Left renal cortex interstitium (tissue), 4 donors: ENCODE results near the gene BAD. TPM values are rescaled to one million over a fixed set of nuclear protein-coding genes. Genes with fewer than 3 reads are reported as not detected.

Experiments
- DNase-seq, 4 donors: peaks; one replicate each; pipeline ENCODE4 v3.0.0-alpha.2; 2013; ENCODE audit warnings: low read depth in 4 of 4, low spot score in 2 of 4, missing footprints in 1 of 4
- polyA plus RNA-seq, 4 donors: library from polyadenylated mRNA; unstranded; fragments of 120-200 nt; gene quantifications; one replicate each; pipeline ENCODE4 v1.2.1, GENCODE V29; 2013; ENCODE audit not compliant: insufficient read length in 4 of 4

BAD gene
- polyA plus RNA-seq, 4 donors, result 44.2 to 72.0 (median 57.1) TPM

DNA sequence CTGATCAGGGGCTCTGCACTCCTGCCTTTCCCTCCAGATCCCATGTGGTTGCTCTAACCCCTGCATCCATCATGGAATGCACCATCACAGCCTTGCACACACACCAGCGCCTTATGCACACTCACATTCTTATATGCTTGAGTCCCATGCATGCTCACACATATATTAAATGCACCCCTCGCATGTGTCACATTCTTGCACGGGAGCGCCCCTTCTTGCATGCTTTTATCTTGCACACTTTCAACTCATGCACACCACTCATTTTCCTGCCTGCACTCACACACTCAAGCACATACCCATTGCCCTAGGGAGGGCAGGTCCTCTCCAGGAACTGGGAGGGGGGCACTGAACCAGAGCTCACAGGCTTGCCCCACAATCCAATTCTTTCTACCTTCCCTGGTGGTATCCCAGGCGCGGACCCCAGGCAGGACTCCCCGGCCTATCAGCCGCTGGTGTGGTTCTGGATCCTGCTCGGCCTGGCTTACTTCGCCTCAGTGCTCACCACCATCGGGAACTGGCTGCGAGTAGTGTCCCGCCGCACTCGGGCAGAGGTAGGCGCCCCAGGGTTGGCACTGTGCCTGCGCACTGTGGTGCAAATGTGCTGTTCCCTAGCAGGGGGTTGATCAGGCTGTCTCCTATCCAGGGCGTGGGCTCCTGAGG, 13.4 kb upstream of the BAD start:
- no peak for DNase-seq

DNA sequence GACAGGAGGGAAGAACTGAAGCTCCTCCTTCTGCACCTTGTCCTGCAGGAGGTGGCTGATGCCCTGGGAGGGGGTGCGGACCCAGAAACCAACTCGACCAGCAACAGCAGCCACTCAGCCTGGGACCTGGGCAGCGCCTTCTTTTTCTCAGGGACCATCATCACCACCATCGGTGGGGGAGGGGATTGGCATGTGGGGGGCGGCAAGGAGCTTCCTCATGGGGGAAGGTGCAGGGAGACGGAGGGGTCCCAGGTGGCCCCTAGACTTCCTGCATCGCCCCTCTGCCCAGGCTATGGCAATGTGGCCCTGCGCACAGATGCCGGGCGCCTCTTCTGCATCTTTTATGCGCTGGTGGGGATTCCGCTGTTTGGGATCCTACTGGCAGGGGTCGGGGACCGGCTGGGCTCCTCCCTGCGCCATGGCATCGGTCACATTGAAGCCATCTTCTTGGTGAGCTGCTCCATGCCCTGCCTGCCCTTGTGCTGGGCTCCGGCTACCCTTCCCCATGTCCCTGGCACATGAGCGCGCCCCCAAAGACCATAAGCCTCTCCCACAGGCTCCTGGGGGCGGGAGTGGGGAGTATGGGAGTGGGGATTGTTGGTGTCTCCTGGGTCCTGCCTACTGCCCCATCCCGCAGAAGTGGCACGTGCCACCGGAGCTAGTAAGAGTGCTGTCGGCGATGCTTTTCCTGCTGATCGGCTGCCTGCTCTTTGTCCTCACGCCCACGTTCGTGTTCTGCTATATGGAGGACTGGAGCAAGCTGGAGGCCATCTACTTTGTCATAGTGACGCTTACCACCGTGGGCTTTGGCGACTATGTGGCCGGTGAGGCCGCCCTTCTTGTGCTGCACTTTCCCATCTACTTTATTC, 12.6 kb upstream of the BAD start:
- no peak for DNase-seq

DNA sequence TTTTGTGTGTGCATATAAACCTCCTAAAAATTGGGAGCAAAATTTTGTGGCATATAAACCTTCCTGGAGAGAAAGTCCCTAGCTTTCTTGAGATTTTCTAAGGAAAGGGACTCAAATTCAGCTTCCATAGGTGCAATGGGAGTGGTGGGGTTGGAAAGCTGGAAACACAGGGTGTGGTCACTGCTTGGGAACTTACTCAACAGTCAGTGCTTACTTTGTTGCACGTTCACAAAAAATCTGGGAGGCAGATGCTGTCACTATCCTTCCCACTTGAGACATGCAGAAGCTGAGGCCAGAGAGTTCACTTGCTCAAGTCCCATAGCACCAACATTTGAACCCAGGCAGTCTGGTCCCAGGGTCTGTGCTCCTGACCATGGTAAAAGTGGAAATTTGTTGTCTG, 11.8 kb upstream of the BAD start:
- DNase-seq, result no peak

DNA sequence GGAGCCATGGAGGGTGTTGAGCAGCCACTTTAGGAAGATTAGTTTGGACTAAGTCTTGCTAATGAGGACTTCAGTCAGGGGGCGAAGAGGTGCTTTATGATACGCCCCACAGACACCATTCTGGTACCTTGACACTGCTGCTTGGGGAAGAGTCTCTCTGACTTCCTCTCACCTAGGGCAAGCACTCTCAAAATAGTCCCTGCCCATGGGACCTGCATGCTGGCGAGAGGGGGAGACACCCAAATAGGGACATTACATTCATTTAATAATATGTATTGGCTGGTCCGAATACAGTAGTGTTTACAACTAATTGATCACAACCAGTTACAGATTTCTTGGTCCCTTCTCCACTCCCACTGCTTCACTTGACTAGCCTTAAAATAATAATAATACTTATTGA, 11.3 kb upstream of the BAD start:
- no peak for DNase-seq

DNA sequence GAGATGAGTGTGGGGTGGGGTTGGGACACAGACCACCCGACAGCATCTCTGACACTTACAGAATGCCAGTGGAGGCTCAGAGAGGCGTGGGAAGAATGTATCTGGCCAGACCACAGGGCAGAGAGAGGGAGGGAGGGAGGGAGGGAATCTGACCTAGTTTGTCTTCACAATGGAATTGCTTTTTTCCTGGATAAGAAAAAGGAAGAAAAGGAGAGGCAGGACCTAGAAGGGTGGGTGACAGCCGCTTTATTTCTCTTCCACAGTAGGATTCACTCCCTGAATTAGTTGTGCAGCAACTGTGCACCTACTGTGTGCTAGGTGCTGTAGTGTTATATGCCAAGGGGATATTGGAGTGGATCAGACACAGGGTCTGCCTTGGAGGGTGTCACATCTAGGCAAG, 10.3 kb upstream of the BAD start:
- DNase-seq, result no peak

DNA sequence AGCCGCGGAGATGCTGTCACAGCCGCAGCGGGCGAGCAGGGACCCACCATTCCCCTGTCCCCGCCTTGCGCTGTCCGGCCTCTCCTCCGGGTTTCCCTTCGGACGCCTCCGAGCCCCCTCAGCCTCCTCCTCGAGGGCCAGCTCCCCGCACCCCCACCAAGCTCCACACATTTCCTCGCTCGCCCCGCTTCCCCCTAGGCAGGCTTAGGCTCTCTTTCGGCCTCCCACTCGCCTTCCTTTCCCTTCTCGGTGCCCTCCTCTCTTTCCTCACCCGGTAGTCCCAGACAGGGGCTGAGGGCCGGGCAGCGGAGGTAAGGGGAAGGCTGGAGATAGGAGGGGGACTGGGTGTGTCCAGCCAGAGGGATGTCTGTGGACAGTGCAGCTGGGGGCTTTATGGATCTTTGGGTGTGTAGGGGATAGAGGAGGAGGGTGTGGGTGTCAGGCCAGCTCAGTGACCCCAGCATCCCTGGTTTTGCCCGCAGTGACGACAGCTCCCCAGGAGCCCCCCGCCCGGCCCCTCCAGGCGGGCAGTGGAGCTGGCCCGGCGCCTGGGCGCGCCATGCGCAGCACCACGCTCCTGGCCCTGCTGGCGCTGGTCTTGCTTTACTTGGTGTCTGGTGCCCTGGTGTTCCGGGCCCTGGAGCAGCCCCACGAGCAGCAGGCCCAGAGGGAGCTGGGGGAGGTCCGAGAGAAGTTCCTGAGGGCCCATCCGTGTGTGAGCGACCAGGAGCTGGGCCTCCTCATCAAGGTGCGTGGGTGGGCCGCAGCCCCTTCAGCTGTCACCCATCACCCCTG, 8.2 kb upstream of the BAD start:
- no peak for DNase-seq

DNA sequence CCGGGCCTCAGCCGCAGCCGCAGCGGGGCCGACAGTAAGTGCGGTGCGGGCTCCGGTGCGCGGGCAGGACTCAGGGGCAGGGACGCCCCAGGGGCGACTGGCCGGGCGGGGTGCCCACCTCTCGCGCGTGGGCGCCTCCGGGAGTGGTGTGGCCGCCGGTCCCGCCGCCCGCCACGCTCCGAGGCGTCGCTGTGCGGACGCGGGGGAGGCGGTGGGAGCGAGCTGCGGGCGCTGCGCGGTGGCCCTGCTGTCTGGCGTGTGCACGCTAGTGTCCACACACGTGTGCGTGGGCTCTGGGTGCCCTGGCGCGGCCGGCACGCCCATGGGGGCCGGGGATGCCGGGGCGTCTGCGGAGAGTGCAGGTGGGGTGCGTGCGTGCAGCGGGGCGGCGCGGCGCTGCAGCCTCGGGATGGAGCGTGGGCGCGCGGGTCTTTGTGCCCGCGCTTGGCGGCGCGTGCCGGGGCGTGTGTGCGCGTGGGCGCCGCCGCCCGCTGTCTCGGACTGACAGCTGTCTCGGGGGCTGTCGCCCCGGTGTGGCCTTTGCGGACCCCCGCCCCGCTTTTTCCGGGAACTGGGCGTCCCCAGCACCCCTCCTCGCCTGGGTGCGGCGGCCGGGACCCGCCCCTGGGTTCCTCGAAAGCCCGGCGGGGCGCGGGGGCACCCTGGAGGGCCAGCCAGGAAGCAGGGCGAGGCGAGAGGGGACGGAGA, 7.4 kb upstream of the BAD start:
- DNase-seq, result no peak

DNA sequence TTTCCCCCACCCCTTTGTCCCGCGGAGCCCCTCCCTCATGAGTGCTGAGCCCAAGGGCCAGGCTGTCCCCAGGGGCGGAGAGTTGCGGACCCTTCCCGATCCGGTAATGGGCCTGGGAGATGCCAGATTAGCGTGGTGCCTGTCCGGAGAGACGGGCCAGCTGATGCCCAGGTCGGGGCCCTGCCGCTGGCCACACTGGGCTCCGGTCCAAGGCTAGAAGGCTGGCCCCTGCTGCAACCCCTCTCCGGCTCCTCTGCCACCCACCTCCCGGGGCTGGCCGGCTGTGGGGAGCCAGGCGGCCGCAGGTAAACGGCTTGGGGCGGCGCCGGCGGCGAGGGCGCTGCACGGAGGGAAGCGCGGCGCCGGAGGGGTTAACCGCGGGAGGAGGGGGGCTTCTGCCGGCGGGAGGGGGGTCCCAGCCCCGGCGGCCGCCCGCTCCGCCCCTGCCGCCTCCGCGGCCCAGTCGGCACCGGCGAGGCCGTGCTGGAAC, 6.8 kb upstream of the BAD start, which contains the start of gene KCNK4:
KCNK4 (plus strand) TSS at position 41 of the 490 bp plus-strand sequence. CDS start 1,717 bp downstream, outside the sequence.
- DNase-seq, result no peak

DNA sequence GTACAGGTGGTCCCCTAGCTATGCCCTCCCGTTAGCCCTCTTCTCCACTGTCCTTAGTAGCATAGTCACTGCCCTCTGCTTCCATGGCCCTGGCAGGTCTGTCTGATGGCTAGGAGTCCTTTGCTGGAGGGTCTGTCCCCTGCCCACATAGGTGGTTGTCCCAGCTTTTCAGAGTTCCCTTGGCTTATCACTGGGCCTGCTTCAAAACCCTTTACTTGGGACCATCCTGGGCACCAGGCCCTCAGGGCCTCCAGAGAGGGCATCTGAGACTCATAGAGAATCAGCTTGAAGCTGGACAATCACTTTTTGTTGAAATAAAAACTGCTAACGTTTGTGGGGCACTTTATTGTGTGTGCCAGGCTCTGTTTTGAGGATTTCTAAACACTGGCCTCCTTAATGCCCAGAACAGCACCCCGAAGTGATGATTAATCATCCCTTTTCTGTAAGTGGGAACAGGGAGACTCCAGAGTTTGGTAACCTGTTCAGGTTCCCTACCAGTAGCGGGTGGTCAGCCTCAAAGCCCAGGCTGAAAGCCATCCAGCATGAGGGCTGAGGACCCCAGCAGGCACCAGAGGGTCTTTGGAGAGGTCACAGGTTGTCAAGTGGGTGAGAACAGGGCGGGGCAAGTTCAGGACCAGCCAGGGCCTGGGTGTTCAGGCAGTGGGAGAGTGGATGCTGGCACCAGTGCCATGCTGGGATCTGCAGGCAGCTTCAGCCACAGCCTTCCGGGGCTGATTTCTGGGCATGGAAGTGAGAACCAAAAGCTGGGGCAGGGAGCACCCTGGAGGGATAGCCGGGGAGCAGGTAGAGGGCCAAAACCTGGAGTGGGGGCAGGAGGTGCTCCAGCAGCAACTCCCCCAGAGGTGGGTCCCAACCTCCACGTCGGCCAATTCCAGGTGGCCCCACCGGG, 6.1 kb upstream of the BAD start:
- no peak for DNase-seq

DNA sequence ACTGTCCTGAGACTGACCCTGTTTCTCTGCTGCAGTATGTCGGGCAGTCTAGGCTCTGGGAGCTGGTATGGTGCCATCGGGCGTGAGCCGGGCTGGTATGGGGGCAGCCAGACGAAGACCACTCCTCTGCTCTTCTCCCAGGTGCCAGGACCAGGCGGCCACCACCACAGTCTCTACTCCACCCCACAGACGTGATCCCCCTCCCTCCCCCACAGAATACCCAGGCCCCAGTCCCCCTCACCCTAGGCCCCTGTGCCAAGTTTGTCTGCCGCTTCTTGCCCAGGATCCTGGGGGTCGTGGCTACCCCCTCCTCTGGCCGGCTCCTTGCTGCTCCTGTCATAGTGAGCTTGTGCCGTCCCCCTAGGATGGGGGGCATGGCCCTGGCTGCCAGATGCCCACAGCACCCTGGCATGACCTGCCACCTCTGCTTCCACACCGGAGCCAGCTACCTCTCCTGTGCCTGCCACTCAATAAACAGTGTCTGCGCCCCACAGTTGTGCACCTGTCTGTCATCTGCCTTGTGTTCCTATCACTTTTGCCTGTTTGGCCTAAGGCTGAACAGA, 4.6 kb upstream of the BAD start:
- DNase-seq, result no peak

DNA sequence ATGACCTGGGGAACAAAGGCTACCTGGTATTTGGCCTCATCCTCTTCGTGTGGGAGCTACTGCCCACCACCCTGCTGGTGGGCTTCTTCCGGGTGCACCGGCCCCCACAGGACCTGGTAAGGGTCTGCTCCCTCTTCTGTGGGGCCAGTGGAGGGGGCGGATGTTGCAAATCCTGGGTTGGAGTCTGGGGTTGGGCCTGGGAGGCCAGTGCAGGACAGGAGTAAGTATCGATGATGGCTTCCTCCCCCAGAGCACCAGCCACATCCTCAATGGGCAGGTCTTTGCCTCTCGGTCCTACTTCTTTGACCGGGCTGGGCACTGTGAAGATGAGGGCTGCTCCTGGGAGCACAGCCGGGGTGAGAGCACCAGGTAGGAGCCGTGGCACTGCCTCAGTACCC, 3.9 kb upstream of the BAD start:
- DNase-seq, result no peak

DNA sequence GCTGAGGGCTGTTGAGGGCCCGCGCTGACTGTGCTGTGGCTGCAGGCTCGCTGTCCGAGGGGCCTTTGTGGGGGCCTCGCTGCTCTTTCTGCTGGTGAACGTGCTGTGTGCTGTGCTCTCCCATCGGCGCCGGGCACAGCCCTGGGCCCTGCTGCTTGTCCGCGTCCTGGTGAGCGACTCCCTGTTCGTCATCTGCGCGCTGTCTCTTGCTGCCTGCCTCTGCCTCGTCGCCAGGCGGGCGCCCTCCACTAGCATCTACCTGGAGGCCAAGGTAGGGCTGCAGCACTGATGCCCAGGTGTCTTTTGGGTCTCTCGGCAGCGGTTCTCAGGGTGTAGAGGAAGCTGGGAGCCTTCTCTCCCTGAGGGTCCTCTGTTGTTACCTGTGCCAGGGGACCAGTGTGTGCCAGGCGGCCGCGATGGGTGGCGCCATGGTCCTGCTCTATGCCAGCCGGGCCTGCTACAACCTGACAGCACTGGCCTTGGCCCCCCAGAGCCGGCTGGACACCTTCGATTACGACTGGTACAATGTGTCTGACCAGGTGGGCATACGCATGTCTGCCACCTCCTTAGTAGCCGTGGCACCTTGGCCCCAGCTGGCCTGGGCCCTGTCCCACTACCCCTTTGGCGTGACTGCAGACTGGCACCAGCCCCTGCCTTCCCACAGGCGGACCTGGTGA, 3.3 kb upstream of the BAD start:
- no peak for DNase-seq

DNA sequence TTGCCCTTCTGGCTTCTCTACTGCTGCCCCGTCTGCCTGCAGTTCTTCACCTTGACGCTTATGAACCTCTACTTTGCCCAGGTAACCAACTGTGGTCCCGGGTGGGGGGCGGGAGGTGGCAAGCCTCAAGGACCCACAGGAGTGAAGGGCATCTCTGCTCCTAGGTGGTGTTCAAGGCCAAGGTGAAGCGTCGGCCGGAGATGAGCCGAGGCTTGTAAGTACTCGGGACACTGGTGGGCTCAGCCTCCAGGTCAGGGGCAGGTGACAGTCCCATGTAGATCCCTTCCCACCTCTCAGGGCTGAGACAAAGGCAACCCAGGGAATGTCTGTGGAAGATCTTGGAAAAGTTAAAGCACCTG, 2.3 kb upstream of the BAD start:
- no peak for DNase-seq

DNA sequence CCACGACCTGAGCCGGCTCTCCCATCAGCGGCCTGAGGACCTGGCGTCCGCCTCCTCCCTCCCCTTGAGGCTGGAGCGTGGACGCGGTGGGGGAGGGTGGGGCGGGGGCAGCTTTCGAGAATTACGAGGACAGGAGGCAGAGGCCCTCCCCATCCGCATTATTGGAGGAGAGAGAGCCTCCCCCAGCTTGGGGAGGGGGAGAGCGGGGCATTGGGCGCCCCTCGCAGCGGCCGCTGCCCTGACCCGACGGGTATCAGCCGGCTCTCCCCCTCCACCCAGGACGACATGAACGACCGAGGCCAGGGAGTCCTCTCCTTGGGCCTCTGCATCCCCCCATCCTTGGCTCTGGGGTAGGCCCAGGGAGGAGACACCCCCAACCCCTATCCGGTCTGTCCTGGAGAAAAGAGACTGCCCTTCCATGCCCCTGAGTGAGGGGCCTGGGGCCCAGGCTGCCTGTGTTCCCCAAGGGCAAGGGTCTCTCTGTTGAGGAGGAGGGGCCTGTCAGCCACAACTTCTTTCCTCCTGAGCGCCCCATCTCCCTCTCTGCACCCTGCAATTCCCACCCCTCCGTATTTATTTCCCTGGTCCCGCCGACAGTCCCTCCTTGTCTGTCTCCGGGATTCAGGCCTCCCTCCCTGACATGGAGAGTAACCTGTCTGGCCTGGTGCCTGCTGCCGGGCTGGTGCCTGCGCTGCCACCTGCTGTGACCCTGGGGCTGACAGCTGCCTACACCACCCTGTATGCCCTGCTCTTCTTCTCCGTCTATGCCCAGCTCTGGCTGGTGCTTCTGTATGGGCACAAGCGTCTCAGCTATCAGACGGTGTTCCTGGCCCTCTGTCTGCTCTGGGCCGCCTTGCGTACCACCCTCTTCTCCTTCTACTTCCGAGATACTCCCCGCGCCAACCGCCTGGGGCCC, 1.7 kb upstream of the BAD start:
- no peak for DNase-seq

DNA sequence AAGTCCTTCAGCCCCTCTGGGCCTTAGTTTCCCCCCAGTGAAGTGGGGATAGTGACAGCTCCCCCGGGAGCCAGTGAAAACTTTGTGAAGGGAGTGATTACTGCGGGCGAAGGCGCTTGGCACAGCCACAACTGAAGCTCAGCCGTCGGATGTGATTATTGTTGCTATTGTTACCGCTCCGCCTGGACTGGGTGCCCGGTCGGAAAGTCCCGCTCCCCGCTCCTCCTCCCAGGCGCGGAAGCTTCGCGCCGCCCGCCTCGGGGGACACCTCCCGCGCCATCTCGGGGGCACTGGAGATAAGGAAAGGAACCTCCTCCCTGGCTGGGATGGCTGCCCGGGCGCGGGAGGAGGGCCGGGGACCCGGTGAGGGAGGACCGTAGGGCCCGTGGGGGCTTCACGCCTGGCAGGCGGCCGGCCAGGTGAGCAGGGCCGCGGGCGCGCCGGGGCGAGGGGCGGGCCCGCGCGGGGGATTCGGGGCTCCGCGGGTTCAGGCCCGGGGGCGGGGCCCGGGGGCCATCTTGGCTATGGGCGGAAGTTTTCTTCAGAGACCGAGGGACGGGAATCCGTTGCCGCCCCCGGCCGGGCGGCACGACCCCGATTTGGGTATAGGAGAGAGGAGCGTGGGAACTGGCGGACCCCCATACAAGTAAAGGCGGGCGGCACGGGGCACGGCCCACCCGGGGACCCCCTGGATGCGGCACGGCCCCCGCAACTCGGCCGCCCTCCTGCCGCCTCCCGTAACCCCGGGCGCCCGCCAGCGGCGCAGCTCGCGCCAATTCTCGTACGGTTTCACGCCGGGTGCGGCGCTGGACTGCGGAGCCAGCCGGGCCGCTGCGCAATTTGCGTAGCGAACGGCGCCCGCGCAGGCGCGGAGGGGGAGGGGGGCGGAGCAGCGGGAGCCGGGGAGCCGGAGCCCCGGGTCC, 758 bp upstream of the BAD start, which contains the start of gene GPR137:
GPR137 (plus strand) TSS at position 887 of the 923 bp plus-strand sequence. CDS start 677 bp downstream, outside the sequence.
- peak in 2 of 4 donors; percentile 73 to 79 for DNase-seq

DNA sequence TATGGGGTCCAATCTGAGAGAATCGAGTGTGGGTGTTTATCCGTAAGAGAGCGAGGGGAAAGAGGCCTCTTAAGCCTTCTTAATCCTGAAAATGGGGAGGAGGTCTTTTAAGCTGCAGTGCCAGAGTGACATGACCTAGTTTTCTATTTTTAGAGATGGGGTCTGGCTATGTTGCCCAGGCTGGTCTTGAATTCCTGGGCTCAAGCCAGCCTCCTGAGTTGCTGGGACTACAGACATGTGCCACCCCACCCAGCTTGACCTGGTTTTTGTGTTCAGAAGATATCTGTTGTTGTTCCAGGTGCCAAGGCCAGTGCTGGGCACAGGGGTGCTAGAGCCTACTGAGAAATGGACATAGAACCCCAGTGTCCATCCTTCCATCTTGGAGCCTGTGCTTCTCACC, 1.4 kb downstream of the BAD start:
- DNase-seq, result no peak
